Neural cell (in vitro differentiated cells): Measurements from ENCODE around the gene HGF.

Source experiments
- CTCF ChIP-seq: fragments of 450-650 bp; IDR thresholded peaks from 2 replicates; pipeline ENCODE4 v1.5.1; 2014; ENCODE audit warnings: antibody characterized with exemption, mild to moderate bottlenecking, moderate library complexity; ENCODE audit not compliant: poor library complexity, severe bottlenecking
- EP300 ChIP-seq: fragments of 450-650 bp; conservative IDR thresholded peaks from 2 replicates; pipeline ENCODE4 v1.6.1; 2014; ENCODE audit warnings: antibody characterized with exemption, mild to moderate bottlenecking, moderate library complexity; ENCODE audit not compliant: poor library complexity, severe bottlenecking
- EZH2 ChIP-seq: fragments of 200-600, 300-800 bp; shearing (Covaris generic), sonication (generic); IDR thresholded peaks from 2 replicates; pipeline ENCODE4 v1.6.1; 2014; ENCODE audit warnings: antibody characterized with exemption, low read length, borderline replicate concordance, mild to moderate bottlenecking; ENCODE audit not compliant: insufficient read depth, poor library complexity, severe bottlenecking
- MXI1 ChIP-seq: fragments of 450-650 bp; conservative IDR thresholded peaks from 2 replicates; pipeline ENCODE4 v1.6.1; 2014; ENCODE audit warnings: antibody characterized with exemption, mild to moderate bottlenecking; ENCODE audit not compliant: poor library complexity, severe bottlenecking
- POLR2AphosphoS5 ChIP-seq: IDR thresholded peaks from 2 replicates; pipeline ENCODE4 v1.6.1; 2012
- RAD21 ChIP-seq: fragments of 450-650 bp; conservative IDR thresholded peaks from 2 replicates; pipeline ENCODE4 v1.6.1; 2014; ENCODE audit warnings: antibody characterized with exemption, mild to moderate bottlenecking, moderate library complexity
- TAF1 ChIP-seq: IDR thresholded peaks from 2 replicates; pipeline ENCODE4 v1.6.1; 2012; ENCODE audit warnings: low read depth
- TF ChIP-seq, protein P1 (sequence below): IDR thresholded peaks from 2 replicates; pipeline ENCODE4 v1.6.1; 2012; ENCODE audit warnings: borderline replicate concordance

DNA sequence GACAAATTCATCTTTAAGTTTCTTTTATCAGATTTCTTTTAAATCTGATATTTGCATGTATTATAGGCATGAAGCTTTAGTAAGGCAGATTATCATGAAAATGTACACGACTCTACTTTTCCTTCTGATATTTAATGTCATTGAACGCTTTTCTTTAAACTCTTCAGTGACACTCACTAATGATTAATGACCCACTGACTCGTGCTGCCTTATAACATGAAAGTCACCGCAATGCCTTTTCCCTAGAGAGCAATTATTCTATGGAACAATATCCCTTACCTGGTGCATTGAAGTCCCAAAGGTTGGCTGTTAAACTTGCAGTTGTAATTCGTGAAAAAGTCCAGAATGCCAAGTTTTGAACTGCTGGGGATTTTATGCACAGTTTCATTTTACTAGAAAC, 33.4 kb upstream of the HGF start:
- TF ChIP-seq RAD21 (no peak), CTCF (no peak), EZH2 (no peak), POLR2AphosphoS5 (no peak), EP300 (no peak), MXI1 (no peak), TAF1 (no peak)
- TF ChIP-seq, protein P1, sequence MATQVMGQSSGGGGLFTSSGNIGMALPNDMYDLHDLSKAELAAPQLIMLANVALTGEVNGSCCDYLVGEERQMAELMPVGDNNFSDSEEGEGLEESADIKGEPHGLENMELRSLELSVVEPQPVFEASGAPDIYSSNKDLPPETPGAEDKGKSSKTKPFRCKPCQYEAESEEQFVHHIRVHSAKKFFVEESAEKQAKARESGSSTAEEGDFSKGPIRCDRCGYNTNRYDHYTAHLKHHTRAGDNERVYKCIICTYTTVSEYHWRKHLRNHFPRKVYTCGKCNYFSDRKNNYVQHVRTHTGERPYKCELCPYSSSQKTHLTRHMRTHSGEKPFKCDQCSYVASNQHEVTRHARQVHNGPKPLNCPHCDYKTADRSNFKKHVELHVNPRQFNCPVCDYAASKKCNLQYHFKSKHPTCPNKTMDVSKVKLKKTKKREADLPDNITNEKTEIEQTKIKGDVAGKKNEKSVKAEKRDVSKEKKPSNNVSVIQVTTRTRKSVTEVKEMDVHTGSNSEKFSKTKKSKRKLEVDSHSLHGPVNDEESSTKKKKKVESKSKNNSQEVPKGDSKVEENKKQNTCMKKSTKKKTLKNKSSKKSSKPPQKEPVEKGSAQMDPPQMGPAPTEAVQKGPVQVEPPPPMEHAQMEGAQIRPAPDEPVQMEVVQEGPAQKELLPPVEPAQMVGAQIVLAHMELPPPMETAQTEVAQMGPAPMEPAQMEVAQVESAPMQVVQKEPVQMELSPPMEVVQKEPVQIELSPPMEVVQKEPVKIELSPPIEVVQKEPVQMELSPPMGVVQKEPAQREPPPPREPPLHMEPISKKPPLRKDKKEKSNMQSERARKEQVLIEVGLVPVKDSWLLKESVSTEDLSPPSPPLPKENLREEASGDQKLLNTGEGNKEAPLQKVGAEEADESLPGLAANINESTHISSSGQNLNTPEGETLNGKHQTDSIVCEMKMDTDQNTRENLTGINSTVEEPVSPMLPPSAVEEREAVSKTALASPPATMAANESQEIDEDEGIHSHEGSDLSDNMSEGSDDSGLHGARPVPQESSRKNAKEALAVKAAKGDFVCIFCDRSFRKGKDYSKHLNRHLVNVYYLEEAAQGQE, result no peak
